ENCODE results near the gene PHC2. TPM values are rescaled to one million over a fixed set of nuclear protein-coding genes. Genes with fewer than 3 reads are reported as not detected.

The PHC2 gene
- polyA plus RNA-seq, 1 donor from 2014 or later: 171 TPM

DNA sequence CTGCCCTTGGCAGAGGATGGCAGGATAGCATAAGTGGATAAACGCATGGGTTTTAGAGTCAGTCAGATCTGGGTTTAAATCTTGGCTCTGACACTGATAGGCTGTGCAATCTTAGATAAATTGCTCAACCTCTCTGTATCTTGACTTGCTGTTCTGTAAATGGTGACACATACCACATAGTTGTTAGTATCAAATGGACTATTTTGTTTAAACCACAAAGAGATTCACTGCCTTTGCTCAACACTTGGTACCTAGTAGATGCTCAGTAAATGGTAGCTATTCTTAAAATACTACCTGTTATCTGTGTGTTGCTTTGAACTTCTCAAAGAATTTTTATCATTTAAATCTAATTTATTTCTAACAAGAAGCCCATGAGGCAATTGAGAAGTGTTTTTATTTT, 70.5 kb downstream of the PHC2 start:
- Histone ChIP-seq H3K4me2 (ENCODE audit: low read length) (no peak overlapping the region), H2AFZ (ENCODE audit: low read depth, low read length) (no peak overlapping the region), H3K36me3 (ENCODE audit: insufficient read depth, low read length) (peaks cover 37% of the 10 kb centered on the region), H3K9me2 (ENCODE audit: insufficient read depth, low read length) (no peaks in the 10 kb centered on the region), H3K4me3 (ENCODE audit: low read length) (no peak overlapping the region), H3K27ac (ENCODE audit: low read length) (no peak overlapping the region), H3K9me3 (ENCODE audit: low read length) (no peaks in the 10 kb centered on the region), H3K9ac (ENCODE audit: low read length) (no peak overlapping the region), H3K27me3 (ENCODE audit: insufficient read depth, low read depth, low read length) (no peaks in the 10 kb centered on the region), H3F3A (ENCODE audit: insufficient read depth, low read length, poor library complexity, severe bottlenecking) (peaks cover 12% of the 10 kb centered on the region), H3K79me2 (replicated peaks; ENCODE audit: insufficient read depth, low read length) (peaks cover 23% of the 10 kb centered on the region), H4K20me1 (ENCODE audit: insufficient read depth) (no peaks in the 10 kb centered on the region)
- TF ChIP-seq MXI1 (conservative IDR thresholded peaks at IDR 0.05; ENCODE audit: poor library complexity, severe bottlenecking) (no peak), EZH2 (IDR thresholded peaks at IDR 0.05; ENCODE audit: borderline replicate concordance, insufficient read depth, low read length, poor library complexity, severe bottlenecking) (no peak), RAD21 (conservative IDR thresholded peaks at IDR 0.05) (no peak), POLR2AphosphoS5 (IDR thresholded peaks at IDR 0.05) (no peak), TAF1 (IDR thresholded peaks at IDR 0.05; ENCODE audit: low read depth) (no peak), EP300 (conservative IDR thresholded peaks at IDR 0.05; ENCODE audit: poor library complexity, severe bottlenecking) (no peak), SMC3 (conservative IDR thresholded peaks at IDR 0.05; ENCODE audit: poor library complexity) (no peak)
- TF ChIP-seq, protein P1, sequence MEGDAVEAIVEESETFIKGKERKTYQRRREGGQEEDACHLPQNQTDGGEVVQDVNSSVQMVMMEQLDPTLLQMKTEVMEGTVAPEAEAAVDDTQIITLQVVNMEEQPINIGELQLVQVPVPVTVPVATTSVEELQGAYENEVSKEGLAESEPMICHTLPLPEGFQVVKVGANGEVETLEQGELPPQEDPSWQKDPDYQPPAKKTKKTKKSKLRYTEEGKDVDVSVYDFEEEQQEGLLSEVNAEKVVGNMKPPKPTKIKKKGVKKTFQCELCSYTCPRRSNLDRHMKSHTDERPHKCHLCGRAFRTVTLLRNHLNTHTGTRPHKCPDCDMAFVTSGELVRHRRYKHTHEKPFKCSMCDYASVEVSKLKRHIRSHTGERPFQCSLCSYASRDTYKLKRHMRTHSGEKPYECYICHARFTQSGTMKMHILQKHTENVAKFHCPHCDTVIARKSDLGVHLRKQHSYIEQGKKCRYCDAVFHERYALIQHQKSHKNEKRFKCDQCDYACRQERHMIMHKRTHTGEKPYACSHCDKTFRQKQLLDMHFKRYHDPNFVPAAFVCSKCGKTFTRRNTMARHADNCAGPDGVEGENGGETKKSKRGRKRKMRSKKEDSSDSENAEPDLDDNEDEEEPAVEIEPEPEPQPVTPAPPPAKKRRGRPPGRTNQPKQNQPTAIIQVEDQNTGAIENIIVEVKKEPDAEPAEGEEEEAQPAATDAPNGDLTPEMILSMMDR (IDR thresholded peaks at IDR 0.05; ENCODE audit: poor library complexity, severe bottlenecking): no peak
- TF ChIP-seq, protein P2, sequence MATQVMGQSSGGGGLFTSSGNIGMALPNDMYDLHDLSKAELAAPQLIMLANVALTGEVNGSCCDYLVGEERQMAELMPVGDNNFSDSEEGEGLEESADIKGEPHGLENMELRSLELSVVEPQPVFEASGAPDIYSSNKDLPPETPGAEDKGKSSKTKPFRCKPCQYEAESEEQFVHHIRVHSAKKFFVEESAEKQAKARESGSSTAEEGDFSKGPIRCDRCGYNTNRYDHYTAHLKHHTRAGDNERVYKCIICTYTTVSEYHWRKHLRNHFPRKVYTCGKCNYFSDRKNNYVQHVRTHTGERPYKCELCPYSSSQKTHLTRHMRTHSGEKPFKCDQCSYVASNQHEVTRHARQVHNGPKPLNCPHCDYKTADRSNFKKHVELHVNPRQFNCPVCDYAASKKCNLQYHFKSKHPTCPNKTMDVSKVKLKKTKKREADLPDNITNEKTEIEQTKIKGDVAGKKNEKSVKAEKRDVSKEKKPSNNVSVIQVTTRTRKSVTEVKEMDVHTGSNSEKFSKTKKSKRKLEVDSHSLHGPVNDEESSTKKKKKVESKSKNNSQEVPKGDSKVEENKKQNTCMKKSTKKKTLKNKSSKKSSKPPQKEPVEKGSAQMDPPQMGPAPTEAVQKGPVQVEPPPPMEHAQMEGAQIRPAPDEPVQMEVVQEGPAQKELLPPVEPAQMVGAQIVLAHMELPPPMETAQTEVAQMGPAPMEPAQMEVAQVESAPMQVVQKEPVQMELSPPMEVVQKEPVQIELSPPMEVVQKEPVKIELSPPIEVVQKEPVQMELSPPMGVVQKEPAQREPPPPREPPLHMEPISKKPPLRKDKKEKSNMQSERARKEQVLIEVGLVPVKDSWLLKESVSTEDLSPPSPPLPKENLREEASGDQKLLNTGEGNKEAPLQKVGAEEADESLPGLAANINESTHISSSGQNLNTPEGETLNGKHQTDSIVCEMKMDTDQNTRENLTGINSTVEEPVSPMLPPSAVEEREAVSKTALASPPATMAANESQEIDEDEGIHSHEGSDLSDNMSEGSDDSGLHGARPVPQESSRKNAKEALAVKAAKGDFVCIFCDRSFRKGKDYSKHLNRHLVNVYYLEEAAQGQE (IDR thresholded peaks at IDR 0.05; ENCODE audit: borderline replicate concordance): no peak

DNA sequence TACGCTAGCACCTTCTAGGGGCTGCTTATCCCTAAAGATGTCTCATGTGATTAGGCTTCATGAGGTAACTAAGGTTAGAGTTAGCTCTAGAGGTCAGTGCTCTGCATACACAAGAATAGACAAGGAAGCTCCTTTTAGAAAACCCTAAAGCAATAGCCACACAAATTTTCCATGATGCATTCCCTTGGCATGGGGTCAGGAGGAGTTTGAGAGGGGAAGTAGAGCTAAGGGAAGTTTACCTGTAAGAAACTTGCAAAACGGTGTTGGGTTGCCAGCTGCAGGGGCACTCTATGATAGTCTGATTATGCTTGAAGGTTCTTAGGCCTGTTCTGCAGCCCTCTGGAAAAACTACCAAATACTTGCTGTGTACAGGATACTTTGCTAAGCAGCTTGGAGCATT, 71.0 kb downstream of the PHC2 start:
- TF ChIP-seq POLR2AphosphoS5 (IDR thresholded peaks at IDR 0.05) (no peak), EZH2 (IDR thresholded peaks at IDR 0.05; ENCODE audit: borderline replicate concordance, insufficient read depth, low read length, poor library complexity, severe bottlenecking) (no peak), SMC3 (conservative IDR thresholded peaks at IDR 0.05; ENCODE audit: poor library complexity) (no peak), MXI1 (conservative IDR thresholded peaks at IDR 0.05; ENCODE audit: poor library complexity, severe bottlenecking) (no peak), EP300 (conservative IDR thresholded peaks at IDR 0.05; ENCODE audit: poor library complexity, severe bottlenecking) (no peak), TAF1 (IDR thresholded peaks at IDR 0.05; ENCODE audit: low read depth) (no peak), RAD21 (conservative IDR thresholded peaks at IDR 0.05) (no peak)
- TF ChIP-seq, protein P2 (IDR thresholded peaks at IDR 0.05; ENCODE audit: borderline replicate concordance): no peak
- TF ChIP-seq, protein P1 (IDR thresholded peaks at IDR 0.05; ENCODE audit: poor library complexity, severe bottlenecking): no peak
- H3K9me2 ChIP-seq (ENCODE audit: insufficient read depth, low read length): no peaks in the 10 kb centered on the region
- no peaks in the 10 kb centered on the region for H4K20me1 ChIP-seq (ENCODE audit: insufficient read depth)
- H3K9me3 ChIP-seq (ENCODE audit: low read length): no peaks in the 10 kb centered on the region
- H3F3A ChIP-seq (ENCODE audit: insufficient read depth, low read length, poor library complexity, severe bottlenecking): peaks cover 9% of the 10 kb centered on the region
- peaks cover 23% of the 10 kb centered on the region for H3K79me2 ChIP-seq (replicated peaks; ENCODE audit: insufficient read depth, low read length)
- H2AFZ ChIP-seq (ENCODE audit: low read depth, low read length): no peak overlapping the region
- H3K36me3 ChIP-seq (ENCODE audit: insufficient read depth, low read length): peaks cover 38% of the 10 kb centered on the region
- H3K27ac ChIP-seq (ENCODE audit: low read length): no peak overlapping the region
- H3K4me2 ChIP-seq (ENCODE audit: low read length): no peak overlapping the region
- H3K9ac ChIP-seq (ENCODE audit: low read length): no peak overlapping the region
- no peaks in the 10 kb centered on the region for H3K27me3 ChIP-seq (ENCODE audit: insufficient read depth, low read depth, low read length)
- no peak overlapping the region for H3K4me3 ChIP-seq (ENCODE audit: low read length)

All from neural cell (in vitro differentiated cells).